HS-5 (cell line): ENCODE measurements around the gene CNNM2.
"Not testable (repeated sequence)": the region's sequence is repeated elsewhere in the genome, so short reads cannot be mapped to it uniquely, and the experiment has no call there.

Experiments used
- DNase-seq: peaks from one replicate; pipeline ENCODE4 v3.0.0-alpha.2; 2012; ENCODE audit warnings: low read depth

Gene CNNM2

GRCh38 chr10:102967123-102967522, 49.0 kb downstream of the CNNM2 start:
- no peak for DNase-seq

DNA sequence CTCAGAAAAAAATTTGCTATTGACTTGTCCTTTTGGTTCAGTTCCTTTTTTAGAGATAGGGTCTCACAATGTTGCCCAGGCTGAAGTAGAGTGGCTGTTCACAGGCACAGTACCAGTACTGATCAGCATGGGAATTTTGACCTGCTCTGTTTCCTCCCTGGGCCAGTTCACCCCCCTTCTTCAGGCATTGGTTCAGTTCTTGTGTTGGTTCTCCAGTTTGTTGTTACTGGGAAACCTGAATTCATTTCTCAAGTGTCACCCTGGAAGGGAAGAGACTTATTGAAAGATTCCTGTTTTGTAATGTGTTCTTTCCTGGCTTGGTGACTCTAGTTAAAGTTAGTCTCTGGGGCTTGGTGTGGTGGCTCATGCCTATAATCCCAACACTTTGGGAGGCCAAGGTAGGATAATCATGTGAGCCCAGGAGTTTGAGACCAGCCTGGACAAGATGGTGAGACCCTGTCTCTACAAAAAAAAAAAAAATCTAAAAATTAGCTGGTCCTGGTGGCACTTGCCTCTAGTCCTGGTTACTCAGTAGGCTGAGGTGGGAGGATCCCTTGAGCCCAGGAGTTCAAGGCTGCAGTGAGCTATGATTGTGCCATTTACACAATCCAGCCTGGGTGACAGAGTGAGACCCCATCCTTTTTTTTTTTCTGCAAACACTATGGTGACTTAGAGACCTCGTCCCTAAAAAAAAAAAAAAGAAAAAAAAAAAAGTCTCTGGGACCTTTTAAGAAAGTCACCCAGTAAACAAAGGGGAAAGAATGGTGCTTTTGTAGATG, 52.7 kb downstream of the CNNM2 start:
- DNase-seq, result no peak

DNA sequence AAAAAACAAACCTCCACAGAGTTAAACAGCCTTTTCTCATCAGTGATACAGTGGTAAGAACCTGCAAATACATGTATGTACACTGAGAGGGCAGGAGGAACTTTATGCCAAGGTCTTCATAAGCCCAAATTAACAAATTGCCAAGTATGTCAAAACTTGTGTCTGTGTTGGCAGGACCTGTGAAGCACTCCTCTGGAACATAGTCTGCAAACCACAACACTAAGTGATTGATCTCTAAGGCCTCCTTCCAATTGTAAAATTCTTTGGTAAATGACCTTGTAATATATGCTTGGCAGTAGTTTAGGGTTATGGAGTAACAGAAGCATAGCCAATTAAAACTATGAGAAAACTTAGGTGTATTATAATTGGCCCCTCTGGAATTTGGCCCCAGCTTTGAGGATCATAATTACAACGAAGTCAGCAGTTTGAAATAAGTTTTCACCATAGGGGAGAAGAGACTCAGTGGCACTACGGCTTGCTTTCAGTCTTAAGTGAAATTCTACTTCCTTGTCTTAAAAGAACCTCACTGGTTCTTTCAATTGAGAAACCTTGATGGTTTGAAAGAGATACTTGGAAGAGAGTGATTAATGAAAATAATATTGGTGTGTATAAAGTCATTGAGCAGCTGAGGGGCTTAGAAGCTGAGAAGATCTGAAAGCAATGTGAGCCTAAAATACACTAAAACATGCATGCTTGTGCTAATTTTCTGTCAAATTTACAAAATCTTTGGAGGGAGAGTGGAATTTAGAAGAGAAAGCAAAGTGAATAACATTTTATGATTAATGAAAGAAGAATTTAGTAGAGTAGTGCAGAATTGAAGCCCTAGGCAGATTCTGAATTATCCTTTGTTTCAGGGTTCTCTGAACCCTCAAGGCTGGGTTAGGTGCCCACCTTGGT, 57.6 kb downstream of the CNNM2 start:
- DNase-seq, result no peak

DNA sequence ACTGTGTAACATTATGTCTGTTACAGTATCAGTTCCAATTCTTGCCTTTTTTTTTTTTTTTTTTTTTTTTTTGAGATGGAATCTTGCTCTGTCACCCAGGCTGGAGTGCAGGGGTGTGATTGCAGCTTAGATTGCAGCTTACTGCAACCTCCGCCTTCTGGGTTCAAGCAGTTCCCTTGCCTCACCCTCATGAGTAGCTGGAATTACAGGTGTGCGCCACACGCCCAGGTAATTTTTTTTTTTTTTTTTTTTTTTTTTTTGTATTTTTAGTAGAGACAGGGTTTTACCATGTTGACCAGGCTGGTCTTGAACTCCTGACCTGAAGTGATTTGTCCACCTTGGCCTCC, 58.3 kb downstream of the CNNM2 start:
- not testable (repeated sequence) for DNase-seq

DNA sequence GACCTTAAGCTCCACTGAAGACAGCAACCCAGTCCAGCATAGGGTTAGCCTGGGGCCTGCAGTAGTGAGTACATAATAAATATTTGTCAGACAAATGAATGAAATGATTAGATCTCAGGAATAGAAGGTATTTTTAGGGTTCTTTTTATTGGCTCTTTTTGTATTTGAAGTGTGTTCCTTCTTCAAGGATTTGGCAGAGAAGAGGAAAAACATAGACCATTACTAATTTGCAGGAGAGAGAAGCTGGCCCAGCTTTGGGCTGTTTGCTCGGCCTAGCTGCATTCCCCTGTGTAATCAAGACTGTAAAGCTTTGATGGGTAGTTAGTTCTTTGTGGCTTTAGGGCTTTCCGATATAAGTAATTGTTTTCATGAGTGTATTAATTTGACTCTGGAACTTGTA, 64.2 kb downstream of the CNNM2 start:
- no peak for DNase-seq

GRCh38 chr10:102984086-102984485, 66.0 kb downstream of the CNNM2 start:
- DNase-seq, result no peak

DNA sequence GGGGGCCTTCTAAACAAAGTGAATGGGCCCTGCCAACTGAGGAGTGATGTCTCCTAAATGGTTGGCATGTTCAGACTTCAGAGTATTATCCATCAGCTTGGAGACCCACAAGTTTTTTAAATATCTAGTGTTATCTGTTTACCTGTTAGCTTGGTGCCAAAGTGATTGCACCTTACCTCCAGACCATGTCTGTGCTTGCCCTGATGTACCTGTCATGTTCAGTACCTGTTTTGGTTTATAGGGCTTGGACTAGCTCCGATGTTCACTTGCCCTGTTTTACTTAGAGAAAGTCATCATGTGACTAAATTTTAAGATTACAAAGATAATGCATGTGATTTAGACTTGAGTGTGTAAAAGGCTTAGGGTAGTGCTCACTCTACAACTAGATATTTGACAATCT, 67.7 kb downstream of the CNNM2 start:
- no peak for DNase-seq

GRCh38 chr10:102988404-102989314, 70.6 kb downstream of the CNNM2 start:
- no peak for DNase-seq

GRCh38 chr10:102994531-102995295, 76.6 kb downstream of the CNNM2 start:
- no peak for DNase-seq

DNA sequence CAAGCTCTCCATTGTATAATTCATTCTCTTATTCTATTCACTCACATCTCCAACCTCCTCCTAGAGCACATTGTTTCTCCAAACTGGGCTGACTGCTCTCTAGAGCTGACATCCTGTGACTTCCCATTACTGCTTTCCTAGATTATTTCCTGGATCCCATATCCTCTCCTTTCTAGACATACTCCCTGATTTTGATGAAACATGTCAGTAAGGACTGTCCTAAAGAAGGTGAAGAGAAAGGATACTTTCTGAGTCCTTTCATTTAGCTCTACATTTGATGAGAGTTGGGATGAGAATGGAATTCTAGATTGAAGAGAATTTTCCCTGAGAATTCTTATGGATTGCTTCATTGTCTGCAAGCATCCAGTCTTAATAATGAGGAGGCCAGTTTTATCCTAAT, 78.8 kb downstream of the CNNM2 start:
- no peak for DNase-seq

GRCh38 chr10:102997998-102998397, 79.9 kb downstream of the CNNM2 start:
- DNase-seq, result no peak

DNA sequence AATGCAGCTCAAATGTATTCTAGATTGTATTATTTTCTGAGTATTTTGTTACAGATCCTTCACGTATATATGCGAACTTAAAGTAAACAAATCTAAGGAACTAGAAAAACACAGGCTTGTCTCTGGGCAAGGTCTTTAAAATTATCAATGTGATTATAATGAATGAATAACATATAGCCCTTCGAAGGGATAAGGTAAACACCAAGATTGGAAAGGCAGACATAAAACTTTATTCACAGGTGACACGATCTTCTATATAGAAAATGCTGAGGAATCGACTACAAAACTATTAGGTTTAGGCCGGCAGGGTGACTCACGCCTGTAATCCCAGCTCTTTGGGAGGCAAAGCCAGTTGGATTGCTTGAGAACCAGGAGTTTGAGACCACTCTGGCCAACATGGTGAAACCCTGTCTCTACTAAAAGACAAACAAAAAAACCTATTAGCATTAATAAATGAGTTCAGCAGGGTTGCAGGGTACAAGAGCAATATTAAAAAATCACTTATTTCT, 80.4 kb downstream of the CNNM2 start:
- no peak for DNase-seq

- DNase-seq, result not testable (repeated sequence)
Observed at GRCh38 chr10:103000050-103000449, 82.0 kb downstream of the CNNM2 start.

GRCh38 chr10:103007017-103007416, 88.9 kb downstream of the CNNM2 start:
- no peak for DNase-seq

DNA sequence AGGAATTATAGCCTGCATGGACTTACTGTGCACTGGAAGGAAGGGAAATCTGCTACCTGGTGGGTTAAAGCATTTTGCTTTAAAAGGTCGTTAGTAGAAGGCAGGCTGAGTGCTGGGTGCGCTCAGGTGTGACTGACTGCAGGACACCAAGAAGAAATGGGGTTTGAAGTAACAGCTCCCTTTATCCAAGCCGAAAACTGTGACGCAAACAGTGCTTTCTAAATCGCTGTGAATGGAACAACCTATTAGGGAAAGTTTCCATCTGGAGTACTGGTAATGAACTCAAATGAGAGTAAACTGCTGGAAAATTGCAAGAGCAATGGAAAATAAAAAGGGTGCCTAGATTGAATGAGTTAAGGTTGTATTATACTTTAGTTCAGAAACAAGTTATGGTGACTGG, 95.3 kb downstream of the CNNM2 start:
- DNase-seq, result no peak

GRCh38 chr10:103019425-103019824, 101.3 kb downstream of the CNNM2 start:
- DNase-seq, result no peak

DNA sequence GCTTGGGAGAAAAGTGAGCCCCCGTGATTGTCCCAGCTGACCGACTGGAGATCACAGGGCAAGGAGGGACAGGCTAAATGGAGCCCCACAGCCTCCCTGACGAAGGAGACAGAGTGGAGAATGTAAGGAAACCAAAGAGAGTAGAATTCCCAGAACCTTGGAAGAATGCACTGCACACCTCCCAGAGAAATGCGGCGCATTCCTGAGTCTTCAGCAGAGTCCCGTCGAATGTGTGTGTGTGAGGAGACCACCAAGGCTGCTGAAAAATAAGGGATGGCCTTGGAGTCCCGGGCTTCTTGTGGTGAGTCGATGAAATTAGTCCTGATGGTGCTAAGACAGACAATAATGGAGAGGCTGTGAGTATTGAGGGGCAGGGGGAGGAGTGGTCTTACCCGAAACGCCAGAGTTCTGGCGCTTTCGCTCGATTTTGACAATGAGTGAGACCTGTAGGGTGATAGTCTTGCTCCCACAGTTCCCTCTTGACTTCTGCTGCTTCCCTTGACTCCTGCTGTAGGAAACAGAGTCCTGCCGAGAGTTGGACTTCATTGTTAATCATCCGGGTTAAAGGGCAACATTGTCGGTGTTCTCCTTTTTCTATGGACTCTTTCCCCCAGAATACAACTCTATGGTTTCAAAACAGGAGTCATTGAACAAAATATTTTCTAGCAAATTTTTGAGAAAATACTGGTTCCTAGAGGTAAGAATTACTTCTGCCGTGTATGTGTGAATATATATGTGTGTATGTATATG, 103.2 kb downstream of the CNNM2 start:
- DNase-seq, result no peak

DNA sequence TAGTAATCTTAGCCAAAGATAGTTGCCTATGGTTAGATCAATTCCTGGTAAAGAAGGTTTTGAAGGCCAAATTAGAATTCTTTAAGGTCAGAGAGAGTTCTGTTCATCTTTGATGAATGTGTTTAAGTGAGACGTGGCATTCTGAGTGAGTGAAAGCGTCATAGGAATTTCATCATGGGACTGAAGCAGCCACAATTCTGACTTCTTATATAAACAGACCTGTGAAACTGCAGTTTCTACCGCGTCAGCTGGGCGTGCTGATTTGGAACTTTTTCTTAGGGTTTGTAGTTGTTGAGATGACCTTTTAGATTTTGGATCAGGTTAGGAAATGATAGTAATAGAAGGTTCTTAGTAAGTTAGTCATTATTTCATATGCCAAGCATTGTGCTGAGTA, 103.8 kb downstream of the CNNM2 start:
- no peak for DNase-seq

GRCh38 chr10:103025696-103026095, 107.6 kb downstream of the CNNM2 start:
- no peak for DNase-seq

- DNase-seq, result no peak
Observed at GRCh38 chr10:103038570-103038969, 120.5 kb downstream of the CNNM2 start.

DNA sequence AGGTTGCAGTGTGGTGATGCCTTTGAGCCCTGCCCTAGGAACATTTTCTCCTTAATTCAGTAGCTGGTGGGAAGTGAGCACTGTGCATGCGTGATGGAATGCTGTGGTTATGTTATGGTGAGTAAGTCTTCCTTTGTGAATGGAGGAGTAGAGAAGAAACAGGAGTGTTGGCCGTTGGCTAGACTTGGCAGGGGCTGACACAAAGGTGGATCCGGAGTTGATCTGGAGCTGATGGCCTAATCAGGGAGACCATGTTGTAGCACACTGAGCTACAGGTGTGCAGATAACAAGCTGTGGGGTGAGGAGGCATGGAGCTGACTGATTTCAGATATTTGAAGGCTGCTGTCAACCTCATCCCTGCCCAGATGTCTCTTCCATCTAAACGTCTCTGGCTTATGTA, 122.3 kb downstream of the CNNM2 start:
- DNase-seq, result peak; percentile 9
